Measurements from ENCODE around the gene RPL37A.

- TF ChIP-seq CTCF (IDR thresholded peaks at IDR 0.05) (no peak), POLR2A (IDR thresholded peaks at IDR 0.05) (no peak)
These were observed 9.6 kb downstream of the RPL37A start for GRCh38 chr2:216508229-216508628.
